ENCODE measurements around the gene HUS1. TPM values are rescaled to one million over a fixed set of nuclear protein-coding genes. Genes with fewer than 3 reads are reported as not detected.
A peak's percentile ranks its signal among the peaks of the same experiment; 100 is the strongest.
"Not testable (repeated sequence)": the region's sequence is repeated elsewhere in the genome, so short reads cannot be mapped to it uniquely, and the experiment has no call there.

Gene HUS1
- total RNA-seq = 12.9 TPM

GRCh38 chr7:47979145-47979831, at the start of gene HUS1:
TSS of gene HUS1 (minus strand) at chr7:47979615. CDS start at chr7:47979519, 96 bp downstream.
- peak; percentile 88 to 92 (median 89) for DNase-seq (ENCODE audit: low read depth in 2 of 3, low spot score in 2 of 3)

- no peak for DNase-seq (ENCODE audit: low read depth in 2 of 3, low spot score in 2 of 3)
These were observed 49.5 kb upstream of the HUS1 start, which contains the start of gene SUN3 for GRCh38 chr7:48028938-48029337. TSS of gene SUN3 (minus strand) at chr7:48029107. CDS start at chr7:48028938, 169 bp downstream.

GRCh38 chr7:48025624-48026023, 46.2 kb upstream of the HUS1 start:
- DNase-seq (ENCODE audit: low read depth in 2 of 3, low spot score in 2 of 3) = no peak

- no peak for DNase-seq (ENCODE audit: low read depth in 2 of 3, low spot score in 2 of 3)
These were observed 38.3 kb upstream of the HUS1 start for GRCh38 chr7:48017674-48018073.

GRCh38 chr7:48016641-48017040, 37.2 kb upstream of the HUS1 start:
- no peak for DNase-seq (ENCODE audit: low read depth in 2 of 3, low spot score in 2 of 3)

- DNase-seq (ENCODE audit: low read depth in 2 of 3, low spot score in 2 of 3) = no peak
These were observed 32.5 kb upstream of the HUS1 start for GRCh38 chr7:48011951-48012350.

GRCh38 chr7:48011323-48011722, 31.9 kb upstream of the HUS1 start:
- no peak for DNase-seq (ENCODE audit: low read depth in 2 of 3, low spot score in 2 of 3)

GRCh38 chr7:48009954-48010353, 30.5 kb upstream of the HUS1 start:
- DNase-seq (ENCODE audit: low read depth in 2 of 3, low spot score in 2 of 3) = no peak

GRCh38 chr7:48009257-48009656, 29.8 kb upstream of the HUS1 start:
- DNase-seq (ENCODE audit: low read depth in 2 of 3, low spot score in 2 of 3) = no peak

- DNase-seq (ENCODE audit: low read depth in 2 of 3, low spot score in 2 of 3) = no peak
These were observed 27.5 kb upstream of the HUS1 start for GRCh38 chr7:48006866-48007265.

GRCh38 chr7:48004638-48005037, 25.2 kb upstream of the HUS1 start:
- DNase-seq (ENCODE audit: low read depth in 2 of 3, low spot score in 2 of 3) = peak in 1 of 3 donors; percentile 4

- DNase-seq (ENCODE audit: low read depth in 2 of 3, low spot score in 2 of 3) = no peak
These were observed 24.6 kb upstream of the HUS1 start for GRCh38 chr7:48004032-48004431.

GRCh38 chr7:48000164-48000563, 20.7 kb upstream of the HUS1 start:
- not testable (repeated sequence) for DNase-seq (ENCODE audit: low read depth in 2 of 3, low spot score in 2 of 3)

- no peak for DNase-seq (ENCODE audit: low read depth in 2 of 3, low spot score in 2 of 3)
These were observed 20.0 kb upstream of the HUS1 start for GRCh38 chr7:47999413-47999812.

GRCh38 chr7:47992446-47992845, 13.0 kb upstream of the HUS1 start:
- DNase-seq (ENCODE audit: low read depth in 2 of 3, low spot score in 2 of 3) = no peak

- DNase-seq (ENCODE audit: low read depth in 2 of 3, low spot score in 2 of 3) = peak; percentile 58 to 88 (median 88)
These were observed 12.4 kb upstream of the HUS1 start for GRCh38 chr7:47991741-47992311.

GRCh38 chr7:47991270-47991669, 11.9 kb upstream of the HUS1 start:
- no peak for DNase-seq (ENCODE audit: low read depth in 2 of 3, low spot score in 2 of 3)

GRCh38 chr7:47990592-47990991, 11.2 kb upstream of the HUS1 start:
- no peak for DNase-seq (ENCODE audit: low read depth in 2 of 3, low spot score in 2 of 3)

- DNase-seq (ENCODE audit: low read depth in 2 of 3, low spot score in 2 of 3) = not testable (repeated sequence)
These were observed 10.4 kb upstream of the HUS1 start for GRCh38 chr7:47989607-47990400.

- DNase-seq (ENCODE audit: low read depth in 2 of 3, low spot score in 2 of 3) = no peak
These were observed 9.3 kb upstream of the HUS1 start for GRCh38 chr7:47988496-47989386.

- DNase-seq (ENCODE audit: low read depth in 2 of 3, low spot score in 2 of 3) = no peak
These were observed 3.2 kb upstream of the HUS1 start for GRCh38 chr7:47982610-47983009.

All from hematopoietic multipotent progenitor cell (in vitro differentiated cells).